Superior temporal gyrus (tissue), 1 donor: ENCODE measurements around the gene BMP8A.
"Not testable (repeated sequence)": the region's sequence is repeated elsewhere in the genome, so short reads cannot be mapped to it uniquely, and the experiment has no call there.

ENCODE experiments used
- DNase-seq: peaks from one replicate; pipeline ENCODE4 v3.0.0-alpha.2; 2016; ENCODE audit errors: extremely low spot score

Gene BMP8A

DNA sequence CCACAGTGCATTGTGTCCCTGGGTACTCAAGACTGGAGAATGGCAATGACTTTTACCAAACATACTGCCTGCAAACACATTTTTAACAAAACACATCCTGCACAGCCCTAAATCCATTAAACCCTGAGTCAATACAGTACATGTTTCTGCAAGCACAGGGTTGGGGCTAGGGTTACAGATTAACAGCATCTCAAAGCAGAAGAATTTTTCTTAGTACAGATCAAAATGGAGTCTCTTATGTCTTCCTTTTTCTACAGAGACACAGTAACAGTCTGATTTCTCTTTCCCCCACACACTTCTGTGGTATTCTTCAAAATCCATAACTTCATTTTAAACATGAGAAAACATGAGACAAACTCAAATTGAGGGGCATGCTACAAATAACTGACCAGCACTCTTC, 13.9 kb downstream of the BMP8A start:
- no peak for DNase-seq

GRCh38 chr1:39507230-39507928, 15.9 kb downstream of the BMP8A start:
- no peak for DNase-seq

DNA sequence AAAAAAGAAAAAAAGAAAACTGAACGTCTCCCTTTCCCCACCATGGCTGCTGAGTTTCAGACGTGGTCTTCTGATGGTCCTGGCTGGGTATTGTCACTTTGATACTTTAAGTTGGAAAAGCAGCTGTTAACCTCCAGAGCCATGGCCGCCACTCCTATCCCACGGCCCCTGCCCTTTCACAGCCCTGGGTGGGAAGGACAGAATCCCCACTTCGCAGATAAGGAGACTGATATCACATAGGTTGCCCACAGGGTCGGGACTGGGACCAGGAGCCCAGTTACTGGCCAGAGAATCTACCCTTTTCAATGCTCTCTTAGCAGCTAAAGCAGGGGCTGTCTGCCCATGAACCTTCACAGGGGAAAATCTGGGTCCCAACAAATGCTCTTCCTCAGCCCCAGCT, 16.8 kb downstream of the BMP8A start:
- no peak for DNase-seq

DNA sequence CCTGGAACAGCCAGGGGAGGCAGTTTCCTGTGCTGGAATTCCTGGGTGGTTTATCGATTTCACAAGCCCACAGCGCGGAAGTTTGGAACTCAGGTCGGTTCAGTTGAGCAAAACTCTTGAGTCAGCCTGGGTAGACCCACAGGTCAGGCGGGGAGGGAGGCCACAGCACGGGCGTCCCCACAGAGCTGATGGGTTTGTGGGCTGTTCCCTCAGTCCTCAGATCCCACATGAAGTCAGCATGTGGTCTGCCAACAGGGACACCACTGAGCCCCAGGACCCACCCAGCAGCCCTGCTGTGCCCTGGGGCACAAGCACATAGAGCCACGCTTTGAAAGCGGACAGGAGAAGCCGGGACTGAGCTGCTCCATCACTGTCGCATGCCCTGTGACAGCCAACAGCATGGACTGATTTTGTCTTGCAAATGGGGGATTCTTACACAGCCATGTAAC, 17.4 kb downstream of the BMP8A start:
- DNase-seq = no peak

DNA sequence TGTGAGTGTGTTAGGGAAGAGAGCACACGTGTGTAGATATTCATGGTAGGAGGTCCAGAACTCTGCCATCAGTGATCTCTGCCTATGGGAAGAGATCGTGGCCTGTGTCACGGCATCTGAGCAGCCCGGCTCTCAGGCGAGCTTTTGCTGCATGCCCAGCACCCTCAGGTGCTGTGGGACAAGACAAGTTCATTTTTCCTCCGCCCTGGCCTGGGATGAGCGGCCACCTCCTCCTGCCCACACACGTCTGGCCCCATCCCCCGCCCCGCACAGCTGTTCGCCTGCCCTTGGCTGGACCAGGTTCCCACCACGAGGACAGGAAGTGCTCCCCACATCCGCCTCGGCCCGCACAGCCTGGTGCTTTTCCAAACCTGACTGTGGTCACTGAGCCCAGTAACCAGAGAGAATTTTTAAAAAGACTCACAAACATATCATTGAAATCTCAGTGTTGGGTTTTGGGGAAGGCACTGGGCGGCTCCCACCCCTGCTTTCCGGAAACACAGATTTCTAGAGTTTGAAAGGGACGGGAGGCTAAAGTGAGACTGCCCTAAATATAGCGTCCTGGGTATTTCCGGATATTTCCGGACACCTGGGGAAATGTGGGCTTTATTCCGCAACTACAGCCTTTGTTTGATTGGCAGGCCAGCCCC, 18.0 kb downstream of the BMP8A start:
- no peak for DNase-seq

- not testable (repeated sequence) for DNase-seq
Measured at GRCh38 chr1:39510570-39511186, 19.2 kb downstream of the BMP8A start.

DNA sequence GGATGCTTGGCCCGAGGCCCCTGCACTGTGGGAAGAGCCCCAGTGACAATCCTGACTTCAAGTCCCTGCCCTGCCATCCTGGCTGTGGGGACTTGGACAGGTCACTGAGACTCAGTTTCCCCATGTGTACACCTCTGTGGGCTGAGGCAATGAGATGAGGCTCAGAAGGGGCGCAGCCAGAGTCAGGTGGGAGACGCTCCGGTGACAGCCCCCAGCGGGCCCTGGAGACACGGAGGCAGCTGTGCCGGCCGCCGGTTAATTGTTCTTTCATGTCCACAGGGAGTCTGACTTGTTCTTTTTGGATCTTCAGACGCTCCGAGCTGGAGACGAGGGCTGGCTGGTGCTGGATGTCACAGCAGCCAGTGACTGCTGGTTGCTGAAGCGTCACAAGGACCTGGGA, 20.0 kb downstream of the BMP8A start:
- not testable (repeated sequence) for DNase-seq

- not testable (repeated sequence) for DNase-seq
Measured at GRCh38 chr1:39512234-39512847, 20.9 kb downstream of the BMP8A start.

DNA sequence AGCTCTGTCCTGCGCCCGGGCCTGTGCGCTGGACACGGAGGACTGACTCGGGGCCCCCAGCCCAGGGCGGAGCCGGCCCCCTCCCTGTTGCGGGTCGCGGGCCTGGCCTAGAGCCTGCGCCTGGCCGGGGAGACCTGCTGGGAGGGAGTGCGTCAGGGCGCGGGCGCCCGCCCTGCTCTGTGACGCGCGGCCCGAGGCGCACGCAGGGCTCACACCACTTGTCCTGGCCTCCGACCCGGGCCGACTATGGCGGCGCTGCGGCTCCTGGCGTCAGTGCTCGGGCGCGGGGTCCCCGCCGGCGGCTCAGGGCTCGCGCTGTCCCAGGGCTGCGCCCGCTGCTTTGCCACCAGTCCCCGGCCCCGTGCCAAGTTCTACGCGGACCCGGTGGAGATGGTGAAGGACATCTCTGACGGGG, 23.3 kb downstream of the BMP8A start:
- not testable (repeated sequence) for DNase-seq

- DNase-seq = not testable (repeated sequence)
Measured at GRCh38 chr1:39515131-39516086, 24.0 kb downstream of the BMP8A start.

GRCh38 chr1:39516841-39517240, 25.4 kb downstream of the BMP8A start:
- not testable (repeated sequence) for DNase-seq

DNA sequence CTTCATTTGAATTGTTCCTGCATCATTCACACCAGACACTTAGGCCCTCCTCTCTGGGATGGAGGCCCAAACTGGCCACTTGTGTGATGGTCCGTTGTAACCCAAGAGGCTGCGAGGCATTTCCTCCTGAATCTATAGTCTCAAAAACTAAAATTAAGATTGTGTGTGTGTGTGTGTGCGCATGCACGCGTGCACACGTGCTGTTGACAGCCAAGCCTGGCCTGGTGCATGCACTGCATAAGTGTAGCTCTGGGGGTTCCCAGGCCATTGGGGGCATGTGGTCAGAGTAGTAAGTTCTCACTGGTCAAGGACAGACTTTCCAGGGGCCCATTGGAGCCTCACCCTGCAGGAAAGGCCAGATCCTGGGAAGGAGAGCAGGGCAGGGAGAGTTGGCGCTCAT, 26.5 kb downstream of the BMP8A start:
- not testable (repeated sequence) for DNase-seq

GRCh38 chr1:39519376-39519775, 27.9 kb downstream of the BMP8A start:
- not testable (repeated sequence) for DNase-seq

DNA sequence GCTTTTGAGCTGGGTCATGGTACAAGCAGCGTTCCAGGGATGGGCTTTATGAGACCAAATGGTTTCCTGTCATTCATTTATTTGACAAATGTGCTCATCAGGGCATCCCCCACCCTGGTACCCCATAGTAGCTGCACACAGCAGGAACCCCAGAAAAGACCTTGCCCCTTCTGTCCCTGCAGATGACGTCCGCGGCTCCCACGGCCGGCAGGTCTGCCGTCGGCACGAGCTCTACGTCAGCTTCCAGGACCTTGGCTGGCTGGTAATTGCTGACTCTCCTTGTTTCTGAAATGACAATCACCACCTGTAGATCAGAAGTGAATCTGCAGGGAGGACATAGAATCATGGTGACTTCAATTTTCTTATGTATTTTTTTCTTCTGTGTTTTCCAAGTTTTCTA, 30.8 kb downstream of the BMP8A start:
- DNase-seq = not testable (repeated sequence)

GRCh38 chr1:39522661-39523567, 31.5 kb downstream of the BMP8A start:
- DNase-seq = no peak

GRCh38 chr1:39524171-39524570, 32.7 kb downstream of the BMP8A start:
- DNase-seq = no peak

DNA sequence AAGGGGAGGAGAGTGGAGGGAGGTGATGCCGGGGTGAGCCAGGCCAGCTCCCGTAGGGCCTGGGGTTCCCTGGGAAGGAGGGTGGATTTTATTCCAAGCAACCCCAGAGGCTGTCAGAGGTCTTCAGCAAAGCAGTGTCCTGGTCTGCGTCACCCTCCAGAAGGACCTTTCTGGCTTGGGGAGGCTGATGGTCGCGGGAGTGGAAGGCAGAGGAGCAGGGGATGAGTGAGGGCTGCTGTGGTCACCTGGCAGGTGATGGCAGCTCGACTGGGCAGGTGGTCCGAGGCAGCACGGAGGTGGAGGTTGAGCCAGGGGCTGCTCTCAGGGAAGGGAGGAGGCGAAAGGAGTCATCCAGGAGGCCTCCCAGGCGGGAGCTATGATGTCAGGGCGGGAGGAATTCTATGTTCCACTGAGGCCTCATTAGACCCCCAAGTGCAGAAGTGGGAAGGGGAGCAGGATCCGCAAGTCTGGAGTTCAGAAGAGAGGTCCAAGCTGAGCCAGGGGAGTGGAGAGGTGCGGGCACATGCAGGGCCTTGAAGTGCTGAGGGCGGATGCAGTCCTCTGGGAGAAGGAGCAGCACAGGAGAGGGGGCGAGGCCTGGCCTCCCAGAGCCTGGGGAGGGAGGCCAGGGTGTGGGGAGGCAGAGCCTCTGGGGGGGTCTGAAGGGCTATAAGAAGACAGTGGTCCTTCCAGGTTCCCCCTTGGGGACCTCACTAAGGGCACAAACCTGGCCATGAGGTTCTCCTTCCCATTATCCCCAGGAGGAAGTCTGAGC, 33.3 kb downstream of the BMP8A start:
- no peak for DNase-seq

GRCh38 chr1:39525366-39526165, 34.1 kb downstream of the BMP8A start:
- DNase-seq = no peak
